Keratinocyte (primary cell): ENCODE results near the gene OSMR. TPM values are rescaled to one million over a fixed set of nuclear protein-coding genes. Genes with fewer than 3 reads are reported as not detected.

Experiments used
- DNase-seq: peaks from one replicate; pipeline ENCODE4 v3.0.0-alpha.2; 2011; ENCODE audit warnings: low read depth, missing footprints, low spot score
- FAIRE-seq: peaks from 2 replicates; lab custom pipeline; 2011; peaks lifted over from hg19 to GRCh38; lab: Jason Lieb, UNC
- H2AFZ ChIP-seq: 2 replicates; pipeline ENCODE4 v1.6.0; 2012; ENCODE audit warnings: low read length, control low read depth, inconsistent platforms; ENCODE audit not compliant: control insufficient read depth
- H3K27ac ChIP-seq: 2 replicates; pipeline ENCODE4 v1.5.1; 2011; ENCODE audit warnings: low read length; ENCODE audit not compliant: control insufficient read depth, insufficient read depth
- H3K27me3 ChIP-seq: 3 replicates; pipeline ENCODE4 v1.6.0; 2011; ENCODE audit warnings: low read length; ENCODE audit not compliant: control insufficient read depth, insufficient read depth; ENCODE audit errors: extremely low read depth
- H3K36me3 ChIP-seq, 2 experiments: 2 replicates in 1 of 2; 3 replicates in 1 of 2; pipeline ENCODE4 v1.5.1; 2011; ENCODE audit warnings: low read length in 2 of 2, mild to moderate bottlenecking in 1 of 2; ENCODE audit not compliant: control insufficient read depth in 2 of 2, insufficient read depth in 2 of 2; ENCODE audit errors: extremely low read depth in 1 of 2
- H3K4me1 ChIP-seq: 3 replicates; pipeline ENCODE4 v1.5.1; 2011; ENCODE audit warnings: low read length; ENCODE audit not compliant: control insufficient read depth, insufficient read depth; ENCODE audit errors: extremely low read depth
- H3K4me2 ChIP-seq: 3 replicates; pipeline ENCODE4 v1.6.0; 2011; ENCODE audit warnings: low read depth, low read length; ENCODE audit not compliant: control insufficient read depth, insufficient read depth; ENCODE audit errors: extremely low read depth
- H3K4me3 ChIP-seq, 3 experiments: fragments of 200-600 bp in 1 of 3; sonication (generic) in 1 of 3; 2 replicates in 2 of 3; 3 replicates in 1 of 3; pipeline ENCODE4 v1.5.1; 2011 to 2016; ENCODE audit warnings: low read length in 3 of 3, mild to moderate bottlenecking in 3 of 3, control low read depth in 2 of 3, inconsistent platforms in 1 of 3, low read depth in 1 of 3, mixed read lengths in 1 of 3, mixed run types in 1 of 3, moderate library complexity in 1 of 3; ENCODE audit not compliant: control insufficient read depth in 2 of 3, insufficient read depth in 2 of 3; ENCODE audit errors: extremely low read depth in 1 of 3
- H3K79me2 ChIP-seq: 2 replicates; pipeline ENCODE4 v1.6.0; 2012; ENCODE audit warnings: low read length; ENCODE audit not compliant: control insufficient read depth, insufficient read depth
- H3K9ac ChIP-seq: 3 replicates; pipeline ENCODE4 v1.6.0; 2011; ENCODE audit warnings: low read length; ENCODE audit not compliant: control insufficient read depth, insufficient read depth; ENCODE audit errors: extremely low read depth
- H3K9me1 ChIP-seq: 3 replicates; pipeline ENCODE4 v1.6.0; 2011; ENCODE audit warnings: low read length; ENCODE audit not compliant: control insufficient read depth, insufficient read depth; ENCODE audit errors: extremely low read depth
- H3K9me3 ChIP-seq: 2 replicates; pipeline ENCODE4 v1.5.1; 2012; ENCODE audit warnings: low read depth, low read length; ENCODE audit not compliant: control insufficient read depth
- H4K20me1 ChIP-seq: 3 replicates; pipeline ENCODE4 v1.6.0; 2011; ENCODE audit warnings: low read length; ENCODE audit not compliant: control insufficient read depth, insufficient read depth; ENCODE audit errors: extremely low read depth
- CTCF ChIP-seq, 3 experiments: IDR thresholded peaks in 1 of 3; conservative IDR thresholded peaks in 1 of 3; optimal IDR thresholded peaks in 1 of 3; 2 replicates in 2 of 3; 3 replicates in 1 of 3; pipeline versions ENCODE3 to v1.5.1; 2011; ENCODE audit warnings: low read length in 3 of 3, mild to moderate bottlenecking in 3 of 3, moderate library complexity in 2 of 3, control low read depth in 1 of 3, inconsistent platforms in 1 of 3; ENCODE audit not compliant: insufficient read depth in 2 of 3; ENCODE audit errors: extremely low read depth in 1 of 3
- EZH2 ChIP-seq: IDR thresholded peaks from one replicate; pipeline ENCODE4 v1.6.1; 2012; ENCODE audit warnings: inconsistent platforms, mild to moderate bottlenecking, low read length, moderate library complexity
- dilution Hi-C: fragments of 300-500 bp; cut with MboI; formaldehyde crosslinking; loops from one replicate; pipeline ENCODE4 v1.7.0; 2020; ENCODE audit warnings: low sequenced_read_pairs; ENCODE audit not compliant: extremely low pct_ligation_motif_present
- polyA plus RNA-seq, 5 experiments: library from polyadenylated mRNA; depleted of rRNA in 3 of 5; stranded (reverse) in 3 of 5; stranded (forward) in 1 of 5; unstranded in 1 of 5; fragments of >200 nt; gene quantifications; 1 replicate in 1 of 5; 2 replicates in 3 of 5; 3 replicates in 1 of 5; pipeline versions ENCODE4 v1.2.1 to v1.2.3, GENCODE V29; 2011 to 2012; ENCODE audit warnings: missing spikeins in 2 of 5, low read depth in 1 of 5, low replicate concordance in 1 of 5

Gene OSMR
- polyA plus RNA-seq, 1 donor (not counting 4 experiments of a cell fraction or from before 2014, with no cell fraction given) = 43.8 TPM

- no peak for DNase-seq
- H3K4me2 ChIP-seq = no peak overlapping the region
- no peak overlapping the region for H3K4me3 ChIP-seq
- H3K9me3 ChIP-seq = no peaks in the 10 kb centered on the region
- H3K27me3 ChIP-seq = no peaks in the 10 kb centered on the region
- no peaks in the 10 kb centered on the region for H3K9me1 ChIP-seq
- TF ChIP-seq EZH2 (no peak), CTCF (optimal IDR thresholded peaks at IDR 0.05 in 1 of 3, IDR thresholded peaks at IDR 0.05 in 1 of 3, conservative IDR thresholded peaks at IDR 0.05 in 1 of 3; ENCODE audit: extremely low read depth in 1 of 3, insufficient read depth in 2 of 3, low read length in 3 of 3) (no peak)
- dilution Hi-C loops = no loop called here
- H3K9ac ChIP-seq = no peak overlapping the region
- H3K4me1 ChIP-seq = peaks cover 25% of the 10 kb centered on the region
- peaks cover 55% of the 10 kb centered on the region for H3K79me2 ChIP-seq
- H4K20me1 ChIP-seq = peaks cover 3% of the 10 kb centered on the region
- no peak overlapping the region for H3K27ac ChIP-seq
- peaks cover 0 to 3% of the 10 kb centered on the region in 2 experiments for H3K36me3 ChIP-seq
- no peak for FAIRE-seq
- H2AFZ ChIP-seq = no peak overlapping the region
Measured at GRCh38 chr5:38867416-38867815, 21.6 kb downstream of the OSMR start.

- Histone ChIP-seq H3K9me3 (no peaks in the 10 kb centered on the region), H3K79me2 (peaks cover 54% of the 10 kb centered on the region), H3K4me1 (peaks cover 50% of the 10 kb centered on the region), H3K4me3 (no peak overlapping the region), H3K4me2 (peak overlapping the region; percentile 78), H3K9me1 (no peaks in the 10 kb centered on the region), H3K27ac (peak overlapping the region; percentile 96), H3K27me3 (no peaks in the 10 kb centered on the region), H3K36me3 (peaks cover 3 to 21% of the 10 kb centered on the region in 2 experiments), H3K9ac (peak overlapping the region; percentile 69), H4K20me1 (peaks cover 3% of the 10 kb centered on the region), H2AFZ (no peak overlapping the region)
- DNase-seq = no peak
- dilution Hi-C loops = no loop called here
- FAIRE-seq = no peak
- TF ChIP-seq EZH2 (no peak), CTCF (optimal IDR thresholded peaks at IDR 0.05 in 1 of 3, IDR thresholded peaks at IDR 0.05 in 1 of 3, conservative IDR thresholded peaks at IDR 0.05 in 1 of 3; ENCODE audit: extremely low read depth in 1 of 3, insufficient read depth in 2 of 3, low read length in 3 of 3) (no peak)
Measured at GRCh38 chr5:38870595-38870994, 24.8 kb downstream of the OSMR start.
